Stimulated activated CD4-positive, alpha-beta T cell treated with anti-CD3 and anti-CD28 coated beads, Interleukin-1b, Interleukin-23, amount 100 ng/mL, for 24 hours (primary cell): Measurements from ENCODE around the gene SH3BP4.

Experiments
- DNase-seq, 4 experiments: peaks; one replicate each; pipeline ENCODE4 v3.0.0-alpha.2; 2020; ENCODE audit warnings: low read depth in 4 of 4, low spot score in 1 of 4

The SH3BP4 gene

DNA sequence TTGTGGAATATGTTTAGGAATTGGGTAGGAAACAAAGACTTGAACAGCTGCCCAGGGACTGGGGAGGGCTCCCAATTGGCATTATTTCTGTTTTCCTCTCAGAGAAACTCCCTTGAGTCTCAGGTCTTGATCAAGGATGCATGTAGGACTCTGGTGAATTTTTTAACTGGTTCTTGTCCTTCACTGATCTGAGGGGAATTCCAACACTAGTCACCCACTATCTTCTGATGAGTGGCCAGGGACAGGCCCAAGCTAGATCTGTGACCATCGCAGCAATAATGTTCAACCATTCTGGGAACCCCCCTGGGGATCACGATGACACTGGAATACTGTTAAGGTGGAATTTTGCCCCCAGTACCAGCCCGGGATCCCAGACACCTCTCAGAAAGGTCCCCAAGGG lies 132.0 kb downstream of the SH3BP4 start:
- DNase-seq: no peak

DNA sequence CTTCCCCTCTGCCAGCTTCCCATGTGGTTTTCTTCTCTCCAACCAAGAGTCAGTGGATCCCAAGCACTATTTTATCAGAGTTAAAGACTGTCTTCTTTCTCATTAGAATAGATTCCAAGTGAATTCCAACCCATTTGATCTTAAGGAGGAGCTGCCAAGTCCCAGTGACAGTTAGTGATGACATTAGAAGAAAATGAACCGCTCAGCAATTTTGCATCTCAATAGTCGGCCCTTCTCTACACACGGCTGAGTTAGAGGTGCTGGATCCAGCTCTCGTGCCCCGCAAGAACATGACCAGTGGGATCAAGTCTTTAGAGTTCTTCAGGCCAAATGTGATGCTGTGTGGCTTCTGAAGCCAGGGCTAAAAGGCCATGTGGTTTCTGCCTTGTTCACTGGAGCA lies 132.6 kb downstream of the SH3BP4 start:
- no peak for DNase-seq

DNA sequence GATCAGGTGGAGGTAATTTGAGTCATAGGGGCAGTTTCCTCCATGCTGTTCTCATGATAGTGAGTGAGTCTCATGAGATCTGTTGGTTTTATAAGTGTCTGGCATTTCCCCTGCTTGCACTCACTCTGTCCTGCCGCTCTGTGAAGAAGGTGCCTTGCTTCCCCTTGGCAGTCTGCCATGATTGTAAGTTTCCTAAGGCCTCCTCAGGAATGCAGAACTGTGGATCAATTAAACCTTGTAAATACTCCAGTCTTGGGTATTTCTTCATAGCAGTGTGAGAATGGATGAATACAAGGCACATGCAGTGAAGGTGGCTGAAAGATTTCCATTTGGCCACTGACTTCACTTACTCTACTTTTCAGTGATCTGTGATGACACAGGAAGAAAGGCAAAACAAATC lies 133.7 kb downstream of the SH3BP4 start:
- no peak for DNase-seq

DNA sequence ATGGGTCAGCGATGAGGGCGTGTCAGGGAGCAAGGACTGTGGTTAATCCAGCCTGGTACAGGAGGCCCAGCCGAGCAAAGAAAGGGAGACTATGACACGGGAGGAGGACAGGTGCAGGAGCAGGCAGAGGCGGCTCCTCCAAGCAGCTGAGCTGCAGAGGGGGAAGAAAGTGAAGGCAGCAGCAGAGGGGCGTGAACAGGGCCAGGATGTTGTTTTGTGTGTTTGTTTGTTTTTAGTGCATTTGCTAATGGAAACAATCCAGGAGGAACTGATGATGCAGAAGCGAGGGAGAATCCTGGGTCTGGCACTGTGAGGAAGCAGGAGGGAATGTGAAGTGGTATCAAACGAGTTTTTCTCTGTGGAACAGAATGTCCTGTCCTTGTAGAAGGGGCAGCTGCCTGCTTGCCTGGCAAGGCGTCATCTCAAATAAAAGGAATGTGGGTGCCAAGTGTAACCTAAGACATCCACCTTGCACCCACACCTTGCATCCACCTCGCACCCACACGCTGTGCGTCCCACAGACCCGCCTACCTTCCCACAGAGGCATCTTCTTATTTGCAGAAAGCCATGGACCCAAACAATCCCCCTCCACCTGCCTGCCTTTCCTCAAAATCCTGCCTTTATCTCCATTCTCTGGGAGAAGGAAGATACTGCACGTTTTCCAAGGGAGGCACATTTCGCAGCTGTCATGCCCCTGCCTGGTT lies 134.8 kb downstream of the SH3BP4 start:
- no peak for DNase-seq

DNA sequence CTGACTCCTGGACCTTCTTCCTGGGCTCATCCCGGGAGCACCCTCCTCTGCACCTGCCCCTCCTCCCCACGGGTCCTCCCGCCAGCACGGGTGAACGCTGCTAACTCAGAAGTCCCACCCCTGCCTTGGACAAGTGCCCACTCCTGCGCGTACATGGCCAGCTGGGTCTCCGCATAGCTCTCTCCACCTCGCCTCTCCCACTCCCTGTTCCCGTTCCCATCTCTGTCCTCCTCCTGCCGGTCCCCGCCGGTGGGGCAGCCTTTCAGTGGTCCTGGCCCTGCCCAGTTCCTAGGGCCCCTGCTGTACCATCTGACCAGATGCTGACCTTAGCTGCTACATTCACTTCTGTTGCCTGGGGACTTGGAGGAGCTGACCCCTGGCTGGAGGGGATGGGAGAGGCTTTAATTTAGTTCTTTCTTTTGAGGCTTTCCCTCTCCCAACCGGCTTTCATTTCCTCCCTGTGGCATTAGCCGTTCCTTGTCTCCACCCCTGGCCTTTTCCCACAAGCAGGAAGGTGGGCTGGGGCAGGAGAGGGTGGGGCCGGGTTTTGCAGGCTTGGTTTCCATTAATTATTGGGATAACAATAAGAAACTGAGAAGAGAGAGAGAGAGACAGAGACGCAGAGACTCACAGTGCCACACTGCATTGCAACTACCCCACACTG lies 136.1 kb downstream of the SH3BP4 start:
- DNase-seq: no peak

DNA sequence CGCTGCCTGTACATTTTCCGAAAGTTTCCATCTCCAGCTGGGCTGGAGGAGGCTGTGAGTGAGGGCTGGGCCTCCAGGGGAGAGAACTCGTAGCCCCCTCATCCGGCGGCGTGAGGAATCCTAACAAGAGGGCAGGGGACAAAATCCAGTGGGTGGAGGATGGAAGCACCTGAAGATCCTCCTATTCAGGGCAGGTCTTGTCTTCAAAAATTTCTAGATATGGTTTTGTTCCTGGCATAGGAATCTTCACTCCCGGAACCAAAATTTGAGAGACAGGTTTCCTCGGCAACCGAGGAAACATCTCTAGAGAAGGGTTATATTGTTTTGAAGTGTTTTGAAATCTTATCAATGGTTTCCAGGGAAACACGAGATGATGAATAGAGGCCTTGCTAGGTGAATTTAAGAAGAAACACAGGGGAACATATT lies 136.7 kb downstream of the SH3BP4 start:
- no peak for DNase-seq

DNA sequence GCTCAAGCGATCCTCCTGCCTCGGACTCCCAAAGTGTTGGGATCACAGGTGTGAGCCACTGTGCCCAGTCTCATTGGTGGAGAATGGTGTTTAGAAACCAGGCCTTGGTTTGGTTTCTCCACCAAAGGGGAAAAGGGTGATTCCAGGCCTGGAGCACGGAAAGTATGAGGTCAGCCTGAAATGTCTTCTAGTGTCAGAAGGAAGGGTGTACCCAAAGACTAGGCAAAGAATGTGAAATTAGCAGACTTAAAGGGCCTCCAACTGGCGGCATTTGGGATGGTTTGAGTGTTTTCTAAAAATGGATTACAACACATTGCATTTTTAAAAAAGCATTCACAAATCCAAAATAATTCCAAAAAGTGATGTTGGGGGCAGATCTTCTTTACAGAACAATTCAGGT lies 139.6 kb downstream of the SH3BP4 start:
- DNase-seq: no peak

DNA sequence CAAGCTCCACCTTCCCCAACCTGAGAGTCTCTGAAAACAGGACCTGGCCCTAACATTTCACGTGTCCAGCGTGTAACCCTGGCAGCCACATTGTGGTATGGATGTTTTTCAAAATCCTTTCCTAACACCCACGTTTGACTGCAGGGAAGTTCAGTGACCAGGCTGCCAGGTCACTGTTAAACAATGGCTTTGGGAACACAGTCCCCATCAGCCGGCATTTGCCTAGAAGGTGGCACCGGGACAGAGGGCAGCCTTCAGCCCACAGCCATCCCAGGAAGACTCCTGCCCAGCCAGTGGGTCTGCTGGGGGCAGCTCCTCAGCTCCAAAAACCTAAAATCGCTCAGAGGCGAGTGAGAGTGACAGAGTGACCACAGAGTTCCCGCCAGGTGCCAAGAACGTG lies 140.2 kb downstream of the SH3BP4 start:
- DNase-seq: no peak

DNA sequence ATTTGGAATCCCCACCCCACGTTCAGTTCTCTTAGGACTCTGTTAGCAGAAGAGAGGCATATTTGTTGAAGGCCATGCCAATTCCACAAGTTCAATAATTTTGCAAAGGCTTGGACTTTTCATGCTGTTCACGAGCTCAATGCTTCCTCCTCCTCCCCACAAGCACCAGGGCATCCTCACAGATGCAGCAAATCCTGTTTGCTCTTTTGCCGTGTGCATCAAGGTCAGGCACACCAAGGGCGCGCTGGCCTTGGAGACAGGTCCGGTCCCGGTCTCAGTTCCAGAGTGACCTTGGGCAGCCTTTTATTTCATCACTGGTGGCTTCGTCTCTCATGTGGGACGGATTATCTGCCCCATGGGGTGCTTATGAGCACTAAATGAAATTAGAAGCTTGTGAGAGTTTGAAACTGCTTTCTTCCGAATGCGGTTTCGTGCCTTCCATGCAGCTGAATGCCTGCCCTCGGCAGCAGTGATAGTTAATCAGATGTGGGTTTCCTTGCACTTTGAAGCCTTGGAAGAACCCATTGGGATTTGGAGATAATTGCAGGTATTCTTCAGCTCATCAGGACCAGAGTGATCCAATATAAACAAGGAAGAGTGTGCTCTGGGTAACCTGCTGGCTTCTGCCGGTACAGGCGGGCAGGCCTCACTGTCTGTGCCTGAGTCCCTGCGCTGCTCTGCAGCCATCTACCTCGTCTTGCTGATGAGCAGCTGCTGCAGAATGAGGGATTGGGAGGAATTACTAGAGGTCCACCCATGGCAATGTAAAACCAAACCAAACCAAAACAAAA lies 140.8 kb downstream of the SH3BP4 start:
- DNase-seq: no peak

DNA sequence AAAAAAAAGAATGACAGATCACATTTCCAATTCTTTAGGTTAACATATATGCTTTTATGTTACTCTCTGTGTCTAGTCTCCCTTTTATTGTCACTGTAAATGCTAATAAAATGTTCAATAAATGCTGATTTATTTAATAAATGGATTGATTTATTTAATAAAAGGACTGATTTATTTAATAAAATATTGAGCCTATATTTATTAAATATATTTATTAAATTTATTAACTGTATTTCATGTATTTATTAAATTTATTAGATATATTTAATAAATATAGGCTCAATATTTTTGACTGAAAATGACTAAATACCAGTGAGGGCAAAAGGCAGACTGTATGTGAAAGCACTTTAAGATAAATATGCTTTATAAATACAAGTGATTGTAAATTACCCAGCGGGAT lies 142.6 kb downstream of the SH3BP4 start:
- no peak for DNase-seq

DNA sequence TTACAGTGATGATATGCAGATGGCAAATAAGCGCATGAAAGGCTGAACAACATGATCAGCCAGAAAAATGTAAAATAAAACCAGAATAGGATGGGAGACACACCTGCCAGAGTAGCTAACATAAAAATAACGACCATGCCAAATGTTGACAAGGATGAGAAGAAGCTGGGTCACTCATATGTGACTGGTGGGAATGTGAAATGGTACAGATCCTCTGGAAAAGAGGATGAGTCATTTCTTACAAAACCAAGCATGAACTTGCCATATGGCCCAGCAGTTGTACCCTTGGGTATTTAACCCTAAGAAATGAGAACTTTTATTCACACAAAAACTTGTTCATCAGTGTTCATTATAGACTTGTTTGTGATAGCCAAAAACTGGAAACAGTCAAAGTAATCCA lies 143.8 kb downstream of the SH3BP4 start:
- no peak for DNase-seq

DNA sequence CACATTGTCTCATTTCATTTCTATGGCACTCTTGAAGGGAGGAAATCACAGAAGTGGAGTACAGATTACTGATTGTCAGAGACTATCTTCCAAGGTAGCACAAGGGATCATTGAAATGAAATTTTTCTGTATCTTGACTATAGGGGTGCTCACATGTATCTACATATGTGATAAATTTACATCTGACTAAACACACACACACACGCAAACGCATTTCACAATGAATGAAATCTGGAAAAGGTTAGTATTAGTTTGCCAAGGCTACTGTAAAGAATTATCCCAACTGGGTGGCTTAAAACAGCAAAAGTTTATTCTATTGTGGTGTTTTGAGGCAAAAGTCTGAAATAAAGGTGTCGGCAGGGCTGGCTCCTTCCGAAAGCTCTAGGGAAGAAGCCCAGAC lies 144.6 kb downstream of the SH3BP4 start:
- no peak for DNase-seq

DNA sequence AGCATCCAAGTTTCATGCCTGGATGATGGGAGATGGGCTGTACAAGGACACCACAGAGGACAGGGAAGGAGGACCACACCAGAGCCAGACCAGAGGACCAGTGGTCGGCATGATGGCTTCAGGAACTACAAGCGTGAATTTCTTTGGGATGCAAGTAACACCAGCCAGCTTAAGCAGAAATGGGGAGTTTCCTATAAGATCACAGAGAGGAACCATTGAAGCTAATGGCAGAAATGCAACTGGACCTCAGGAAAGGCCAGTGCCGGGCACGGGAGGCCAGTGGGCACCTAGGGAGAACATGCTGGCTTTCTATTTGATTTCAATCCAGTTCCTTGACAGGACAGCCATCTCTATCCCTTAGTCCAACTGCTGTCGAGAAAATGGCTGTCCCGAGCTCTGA lies 145.4 kb downstream of the SH3BP4 start:
- DNase-seq: no peak

DNA sequence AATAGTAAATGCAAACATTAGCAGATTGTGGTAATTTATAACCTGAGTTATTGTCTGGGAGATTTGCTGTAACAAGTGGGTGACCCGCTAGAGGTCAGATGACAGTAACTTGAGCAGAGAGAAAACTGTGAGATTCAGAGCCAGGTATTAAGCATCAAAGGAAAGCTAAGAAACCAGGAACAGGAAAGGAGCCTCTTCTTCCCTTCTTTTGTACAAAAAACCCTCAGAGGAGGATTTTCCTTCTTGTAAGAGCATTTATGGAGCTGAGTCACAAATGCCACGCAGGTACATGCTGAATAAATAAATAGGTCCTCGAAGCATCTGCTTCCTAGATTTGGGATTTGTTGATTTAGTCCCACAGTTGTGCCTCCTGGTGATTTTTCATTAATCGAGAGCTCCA lies 146.5 kb downstream of the SH3BP4 start:
- no peak for DNase-seq

DNA sequence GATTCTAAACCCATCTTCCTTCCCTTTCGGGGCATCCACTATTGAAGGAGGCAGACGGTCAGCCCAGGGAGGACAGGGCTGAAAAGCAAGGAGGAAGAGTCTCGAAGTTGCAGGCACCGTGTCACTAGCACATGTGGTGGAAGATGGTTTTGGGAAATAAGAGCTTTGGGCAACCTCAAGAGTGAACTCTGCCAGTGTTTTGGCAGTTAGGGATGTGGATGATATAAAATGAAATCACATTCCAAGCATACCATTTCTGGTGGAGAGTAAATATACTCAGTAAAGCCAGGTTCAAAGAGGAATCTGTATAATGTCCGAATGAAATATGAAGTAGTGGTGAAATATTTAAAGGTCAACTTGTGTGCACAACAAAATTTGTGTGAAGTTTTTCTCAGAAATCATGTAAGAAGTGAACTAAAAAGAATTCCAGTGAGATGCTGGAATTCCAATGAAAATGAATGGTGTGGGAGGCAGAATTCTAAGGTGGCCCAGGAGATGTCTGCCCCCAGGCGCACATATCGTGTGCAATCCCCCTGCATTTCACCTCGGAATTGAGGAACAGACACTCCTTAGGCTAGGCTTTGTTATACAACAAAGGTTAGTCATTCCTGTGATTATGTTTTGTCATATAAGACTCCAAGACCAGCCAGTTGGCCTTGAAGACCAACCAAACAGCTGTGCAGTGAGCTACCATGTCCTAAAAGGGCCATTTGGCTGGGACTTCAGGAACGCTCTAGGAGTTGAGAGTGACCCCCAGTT lies 147.1 kb downstream of the SH3BP4 start:
- no peak for DNase-seq

DNA sequence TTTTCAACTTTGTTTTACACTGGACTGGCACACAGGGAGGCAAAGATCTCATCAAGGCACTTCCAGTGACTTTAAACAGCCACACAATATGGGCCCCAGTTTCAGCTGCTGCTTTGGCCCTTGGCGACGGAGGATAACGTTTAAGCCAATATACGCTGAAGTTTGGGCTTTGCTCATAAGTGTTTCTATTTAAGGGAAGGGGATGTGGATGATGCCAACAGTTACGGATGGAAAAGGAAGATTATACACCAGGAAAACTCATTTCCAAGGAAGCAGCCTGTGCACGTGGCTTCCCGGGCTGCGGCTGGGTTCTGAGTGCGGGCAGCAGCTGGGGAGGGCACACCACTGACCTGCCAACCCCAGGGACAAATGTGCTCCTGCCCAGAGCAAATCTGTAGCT lies 151.1 kb downstream of the SH3BP4 start:
- no peak for DNase-seq
